HAP-1 (cell line): ENCODE results near the gene NPB.
A peak's percentile ranks its signal among the peaks of the same experiment; 100 is the strongest.

Experiments
- DNase-seq, 2 experiments: peaks; one replicate each; pipeline ENCODE4 v3.0.0-alpha.2; 2016 to 2020; ENCODE audit warnings: low spot score in 2 of 2
- H3K27me3 ChIP-seq: fragments of 250-450 bp; sonication (Bioruptor Pico); 2 replicates; pipeline ENCODE4 v1.5.1; 2020; ENCODE audit warnings: low read depth, mild to moderate bottlenecking, moderate library complexity
- H3K36me3 ChIP-seq: fragments of 250-450 bp; sonication (Bioruptor Pico); replicated peaks from 2 replicates; pipeline ENCODE4 v1.5.1; 2020; ENCODE audit warnings: mild to moderate bottlenecking
- H3K4me1 ChIP-seq: fragments of 250-450 bp; sonication (Bioruptor Pico); 2 replicates; pipeline ENCODE4 v1.5.1; 2020; ENCODE audit warnings: mild to moderate bottlenecking
- H3K4me3 ChIP-seq: fragments of 250-450 bp; sonication (Bioruptor Pico); 2 replicates; pipeline ENCODE4 v1.5.1; 2020; ENCODE audit warnings: mild to moderate bottlenecking, moderate library complexity
- H3K9me3 ChIP-seq: fragments of 250-450 bp; sonication (Bioruptor Pico); 2 replicates; pipeline ENCODE4 v1.5.1; 2020; ENCODE audit warnings: mild to moderate bottlenecking, moderate library complexity
- in situ Hi-C: fragments of 300-500 bp; cut with MboI; formaldehyde crosslinking; loops from 3 replicates; pipeline ENCODE4 v1.14.3; 2020; ENCODE audit warnings: low sequenced_read_pairs, inconsistent platforms, mixed read lengths

The NPB gene

GRCh38 chr17:81866440-81867169 lies 35.4 kb upstream of the NPB start:
- H3K4me1 ChIP-seq = peaks cover 21% of the 10 kb centered on the region
- no peak overlapping the region for H3K4me3 ChIP-seq
- H3K27me3 ChIP-seq = no peaks in the 10 kb centered on the region
- H3K9me3 ChIP-seq = no peaks in the 10 kb centered on the region
- DNase-seq = peak in 1 of 2 experiments; percentile 43
- in situ Hi-C loops = no loop called here
- H3K36me3 ChIP-seq = peaks cover 89% of the 10 kb centered on the region

GRCh38 chr17:81867170-81867990 lies 34.7 kb upstream of the NPB start:
- in situ Hi-C loops = no loop called here
- Histone ChIP-seq H3K27me3 (no peaks in the 10 kb centered on the region), H3K9me3 (no peaks in the 10 kb centered on the region), H3K36me3 (peaks cover 89% of the 10 kb centered on the region), H3K4me3 (no peak overlapping the region), H3K4me1 (peaks cover 17% of the 10 kb centered on the region)
- DNase-seq = peak; percentile 38 to 72

DNA sequence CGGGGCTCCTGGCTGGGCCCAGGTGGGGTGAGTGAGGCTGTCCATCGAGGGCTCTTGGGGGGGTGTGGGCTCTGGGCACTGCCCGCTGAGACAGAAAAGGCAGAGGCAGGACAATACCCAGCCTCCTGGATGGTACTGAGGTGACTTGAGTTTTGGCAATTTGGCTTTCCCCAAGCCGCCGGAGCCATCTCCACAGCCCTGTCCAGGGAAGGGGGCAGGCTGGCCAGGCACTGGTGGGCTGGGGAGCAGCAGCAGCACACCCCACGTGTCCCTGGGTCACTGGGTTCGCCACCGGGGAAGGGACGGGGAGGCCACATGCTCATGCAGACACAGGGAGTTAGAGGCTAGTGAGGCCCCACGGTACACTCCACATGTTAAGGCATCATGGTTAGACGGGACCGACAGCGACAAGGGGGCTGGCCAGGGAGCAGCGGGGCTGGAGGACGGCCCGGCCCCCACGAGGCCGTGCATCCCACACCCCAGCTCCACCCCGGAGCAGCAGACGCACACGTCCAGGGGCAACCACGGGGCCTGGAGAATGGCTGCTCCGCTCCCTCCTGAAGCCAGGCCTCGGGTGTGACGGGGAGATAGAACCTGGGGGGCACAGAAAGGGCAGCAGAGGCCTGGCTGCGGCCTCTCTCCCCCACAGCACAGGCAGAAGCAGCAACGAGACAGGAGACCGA lies 33.9 kb upstream of the NPB start:
- in situ Hi-C loops = no loop called here
- H3K36me3 ChIP-seq = peaks cover 82% of the 10 kb centered on the region
- peak in 1 of 2 experiments; percentile 47 for DNase-seq
- H3K9me3 ChIP-seq = no peaks in the 10 kb centered on the region
- peaks cover 14% of the 10 kb centered on the region for H3K4me1 ChIP-seq
- no peak overlapping the region for H3K4me3 ChIP-seq
- no peaks in the 10 kb centered on the region for H3K27me3 ChIP-seq

DNA sequence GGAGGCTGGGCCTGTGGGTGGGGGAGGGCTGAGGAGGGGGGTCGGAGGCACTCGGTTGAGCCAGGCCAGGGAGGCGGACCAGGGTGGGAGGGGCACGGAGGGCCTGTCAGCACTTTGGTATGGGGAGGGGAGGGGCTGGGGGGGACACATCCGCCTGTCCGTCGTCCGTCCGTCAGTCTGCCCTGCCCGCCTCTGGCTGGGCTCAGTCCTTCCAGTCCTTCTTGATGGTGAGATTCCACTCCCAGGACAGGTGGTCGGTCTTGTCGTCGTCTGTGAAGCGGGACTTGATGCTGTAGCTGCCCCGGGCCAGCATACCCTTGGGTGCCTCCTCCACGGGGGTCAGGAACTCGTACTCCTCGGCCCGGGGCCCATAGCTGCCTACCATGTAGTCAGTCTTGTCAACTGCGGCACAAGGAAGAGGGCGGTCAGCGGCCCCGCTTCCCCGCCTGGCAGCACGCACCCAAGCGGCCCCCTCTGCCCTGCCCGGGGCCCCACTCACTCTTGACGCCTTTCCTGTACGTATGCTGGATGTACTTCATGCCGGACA lies 33.3 kb upstream of the NPB start:
- no peak overlapping the region for H3K4me3 ChIP-seq
- in situ Hi-C loops = no loop called here
- peak; percentile 12 to 72 for DNase-seq
- H3K36me3 ChIP-seq = peaks cover 75% of the 10 kb centered on the region
- H3K9me3 ChIP-seq = no peaks in the 10 kb centered on the region
- H3K4me1 ChIP-seq = peaks cover 14% of the 10 kb centered on the region
- no peaks in the 10 kb centered on the region for H3K27me3 ChIP-seq

DNA sequence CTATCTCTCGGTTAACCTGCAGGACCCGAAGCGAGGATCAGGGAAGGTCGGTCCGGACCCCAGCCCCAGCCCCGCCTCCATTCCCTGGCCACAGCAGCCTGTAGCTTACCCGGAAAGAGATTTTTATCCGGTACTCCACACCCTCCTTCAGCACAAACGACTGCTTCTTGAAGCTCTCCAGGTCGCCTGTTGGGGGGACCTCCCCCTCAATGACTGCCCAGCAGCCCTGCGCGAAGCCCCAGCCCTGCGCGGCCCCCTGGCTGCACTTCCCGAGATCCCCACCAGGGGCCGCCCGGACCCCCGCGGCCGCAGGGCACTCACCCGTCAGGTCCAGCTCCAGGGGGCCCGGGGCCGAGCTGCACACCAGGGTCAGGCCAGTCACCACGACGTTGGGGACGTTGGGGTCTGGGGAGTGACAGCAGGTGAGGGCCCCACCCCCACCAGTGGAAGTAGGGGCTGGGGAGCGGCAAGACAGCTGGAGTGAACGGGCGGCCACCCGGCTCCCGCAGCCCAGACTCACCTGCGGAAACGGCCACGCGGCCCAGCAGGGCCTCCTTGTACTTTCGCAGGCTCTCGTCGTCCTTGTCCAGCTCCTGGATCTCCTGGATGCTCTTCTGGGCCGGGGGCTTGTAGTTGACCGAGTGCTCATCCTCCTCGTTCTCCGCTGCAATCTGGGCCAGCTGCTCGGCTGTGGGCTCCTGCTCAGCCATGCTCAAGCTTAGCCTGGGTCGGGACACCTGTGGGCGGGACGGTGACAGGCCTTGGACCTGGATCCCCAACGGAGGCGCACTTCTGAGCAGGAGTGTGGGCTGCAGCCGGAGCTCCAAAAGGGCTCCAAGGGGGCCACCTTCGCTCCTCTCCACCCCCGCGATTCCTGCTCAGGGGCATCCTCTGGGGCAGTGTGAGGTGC lies 32.6 kb upstream of the NPB start:
- Histone ChIP-seq H3K27me3 (no peaks in the 10 kb centered on the region), H3K4me1 (peaks cover 14% of the 10 kb centered on the region), H3K36me3 (peaks cover 68% of the 10 kb centered on the region), H3K4me3 (peak overlapping the region; percentile 81), H3K9me3 (no peaks in the 10 kb centered on the region)
- in situ Hi-C loops = no loop called here
- peak in 1 of 2 experiments; percentile 78 for DNase-seq

DNA sequence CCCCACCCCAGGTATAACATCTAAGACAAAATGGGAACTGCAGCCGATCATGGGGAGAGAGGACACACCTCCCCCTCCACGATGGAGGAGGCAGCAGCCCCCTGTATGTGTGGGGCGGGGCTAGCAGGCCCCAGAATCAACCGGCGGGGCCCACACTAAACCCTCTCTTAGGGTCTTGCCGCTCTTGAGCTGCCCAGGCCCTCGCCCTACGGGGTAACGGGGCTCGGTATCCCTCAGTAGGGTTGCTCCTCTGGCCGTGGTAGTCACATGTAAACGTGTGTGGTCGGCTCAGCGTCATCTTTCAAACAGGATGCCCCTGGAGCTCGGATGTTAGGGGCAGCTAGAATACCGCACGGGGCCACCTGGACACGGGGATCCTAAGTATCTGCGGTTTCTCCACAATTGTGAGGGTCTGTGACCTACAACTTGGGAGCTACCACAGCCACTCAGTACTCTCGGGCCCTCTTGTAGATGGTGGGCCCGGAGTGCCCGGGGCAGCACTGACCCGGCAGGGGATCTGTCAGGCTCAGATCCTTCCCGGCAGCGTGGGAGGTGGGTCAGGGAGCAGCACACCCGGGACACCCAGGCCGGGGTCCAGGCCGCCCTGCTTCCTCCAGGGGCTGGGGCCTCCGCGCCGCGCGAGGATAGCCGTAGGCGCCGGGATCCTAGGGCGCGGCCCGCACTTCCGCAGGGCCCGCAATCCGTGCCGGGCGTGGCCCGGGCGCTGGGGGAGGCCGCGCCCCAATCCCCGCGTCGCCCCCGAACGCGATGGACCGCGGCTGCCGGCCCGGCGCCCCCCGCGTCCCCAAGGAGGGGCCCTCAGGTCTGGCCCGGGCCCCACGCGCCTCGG lies 31.7 kb upstream of the NPB start:
- Histone ChIP-seq H3K9me3 (no peaks in the 10 kb centered on the region), H3K36me3 (peaks cover 59% of the 10 kb centered on the region), H3K4me3 (peak overlapping the region; percentile 81), H3K27me3 (no peaks in the 10 kb centered on the region), H3K4me1 (peaks cover 14% of the 10 kb centered on the region)
- peak; percentile 27 to 66 for DNase-seq
- in situ Hi-C loops = no loop called here

DNA sequence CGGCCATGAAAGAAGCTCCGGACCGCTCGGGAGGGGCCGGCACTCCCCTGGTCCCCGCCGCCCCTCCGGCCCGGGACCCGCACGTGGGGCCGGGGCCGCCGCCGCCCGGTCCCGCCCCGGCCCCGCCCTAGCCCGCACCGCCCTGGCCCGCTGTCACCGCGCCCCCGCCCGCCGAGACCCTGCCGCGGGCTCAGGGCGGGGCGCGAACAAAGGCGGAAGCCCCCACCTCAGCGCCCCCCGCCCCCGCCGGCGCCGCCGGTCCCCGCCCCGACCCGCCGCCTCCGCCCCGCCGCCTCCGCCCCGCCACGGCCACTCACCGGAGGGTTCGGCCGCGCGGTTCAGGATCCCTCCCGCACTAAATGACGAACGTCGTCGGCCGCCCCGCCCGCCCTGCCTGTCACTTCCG lies 31.1 kb upstream of the NPB start, which contains the start of gene ARHGDIA:
TSS of gene ARHGDIA (minus strand) at position 357 of the 406 bp plus-strand sequence. CDS start 1,407 bp downstream, outside the sequence.
- H3K9me3 ChIP-seq = no peaks in the 10 kb centered on the region
- peaks cover 14% of the 10 kb centered on the region for H3K4me1 ChIP-seq
- H3K27me3 ChIP-seq = no peaks in the 10 kb centered on the region
- H3K4me3 ChIP-seq = peak within 1 kb of the TSS; percentile 84
- peak in 1 of 2 experiments; percentile 3 for DNase-seq
- peaks cover 53% of the 10 kb centered on the region for H3K36me3 ChIP-seq
- in situ Hi-C loops = no loop called here

- Histone ChIP-seq H3K4me3 (peak overlapping the region; percentile 84), H3K27me3 (no peaks in the 10 kb centered on the region), H3K4me1 (peaks cover 14% of the 10 kb centered on the region), H3K36me3 (peaks cover 47% of the 10 kb centered on the region), H3K9me3 (no peaks in the 10 kb centered on the region)
- peak; percentile 75 to 96 for DNase-seq
- in situ Hi-C loops = no loop called here
These were observed 30.4 kb upstream of the NPB start for GRCh38 chr17:81871387-81872230.

- Histone ChIP-seq H3K4me1 (no peaks in the 10 kb centered on the region), H3K4me3 (no peak overlapping the region), H3K36me3 (peaks cover 39% of the 10 kb centered on the region), H3K9me3 (no peaks in the 10 kb centered on the region), H3K27me3 (no peaks in the 10 kb centered on the region)
- no peak for DNase-seq
- in situ Hi-C loops = no loop called here
These were observed 24.5 kb upstream of the NPB start for GRCh38 chr17:81877569-81877968.

DNA sequence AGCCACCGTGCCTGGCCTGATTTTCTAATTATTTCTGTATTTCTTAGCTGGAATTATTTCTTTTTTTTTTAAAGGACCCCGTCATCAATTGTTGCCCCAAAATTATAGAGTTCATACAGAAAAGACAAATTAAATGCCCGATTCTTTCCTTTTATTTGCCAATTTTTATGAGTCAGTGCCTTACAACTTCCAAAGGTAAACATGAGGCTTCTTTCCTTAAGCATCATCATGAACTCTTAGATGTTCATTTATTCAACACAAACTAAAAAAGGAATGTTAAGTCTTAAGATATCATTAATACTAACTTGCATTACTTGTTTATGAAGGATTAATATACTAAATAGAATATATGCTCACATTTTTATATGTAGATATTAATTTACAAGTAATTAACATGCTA lies 23.7 kb upstream of the NPB start:
- H3K4me1 ChIP-seq = no peaks in the 10 kb centered on the region
- in situ Hi-C loops = no loop called here
- peaks cover 44% of the 10 kb centered on the region for H3K36me3 ChIP-seq

DNA sequence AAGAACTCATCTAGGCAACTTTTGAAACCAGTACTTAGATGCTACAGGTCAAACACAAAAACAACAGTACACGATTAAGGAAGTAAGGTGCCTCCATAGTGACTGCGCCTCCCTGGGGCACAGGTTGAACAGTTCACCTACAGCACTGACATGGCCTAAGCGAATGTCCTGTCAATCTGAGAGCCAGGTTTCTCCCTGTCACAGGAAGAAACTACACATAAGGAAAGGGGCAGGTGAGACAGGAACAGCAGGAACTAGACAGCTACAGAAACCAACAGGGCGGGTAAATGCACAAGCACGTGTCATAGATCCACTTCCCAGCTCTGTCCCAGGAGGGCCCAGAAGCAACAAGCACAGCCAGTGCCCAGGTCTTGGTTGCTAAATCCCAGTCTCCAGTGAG lies 22.9 kb upstream of the NPB start:
- DNase-seq = no peak
- Histone ChIP-seq H3K4me3 (no peak overlapping the region), H3K9me3 (no peaks in the 10 kb centered on the region), H3K36me3 (peaks cover 52% of the 10 kb centered on the region), H3K27me3 (no peaks in the 10 kb centered on the region), H3K4me1 (no peaks in the 10 kb centered on the region)
- in situ Hi-C loops = no loop called here

More for the DNA sequence above, 23.7 kb upstream of the NPB start:
- no peaks in the 10 kb centered on the region for H3K27me3 ChIP-seq
- no peak for DNase-seq
- H3K9me3 ChIP-seq = no peaks in the 10 kb centered on the region
- no peak overlapping the region for H3K4me3 ChIP-seq
